RWPE1 (cell line): Measurements from ENCODE around the gene IPCEF1.

Source experiments
- CTCF ChIA-PET: fragments of 350-600 bp; sonication (Branson Sonifier 250); formaldehyde crosslinking; extraction: SDS; loops from one replicate; lab custom pipeline; 2021; lab: Yijun Ruan, JAX
- POLR2A ChIA-PET: fragments of 400-600 bp; formaldehyde crosslinking; extraction: SDS; loops from one replicate; lab custom pipeline; 2020; ENCODE audit warnings: antibody characterized with exemption; ENCODE audit not compliant: low non-redundant PET; lab: Yijun Ruan, JAX
- DNase-seq: peaks from one replicate; pipeline ENCODE4 v3.0.0; 2012; ENCODE audit warnings: low spot score
- H3K27ac ChIP-seq: fragments of 450-650 bp; 2 replicates; pipeline ENCODE4 v1.5.1; 2017
- CTCF ChIP-seq: fragments of 450-650 bp; conservative IDR thresholded peaks from 2 replicates; pipeline ENCODE4 v1.5.1; 2017; ENCODE audit warnings: low read depth, mild to moderate bottlenecking

The IPCEF1 gene

GRCh38 chr6:154122195-154122925, 234.2 kb downstream of the IPCEF1 start:
- ChIA-PET CTCF (no interaction called here), POLR2A (no interaction called here)
- no peak for TF ChIP-seq CTCF
- no peak for DNase-seq
- no peak overlapping the region for H3K27ac ChIP-seq

- ChIA-PET CTCF (interaction anchor here (0.7 kb wide), 1 partner anchor 195 kb away, joined by 5 read pairs; no protein-coding TSS in a partner anchor), POLR2A (no interaction called here)
- no peak overlapping the region for H3K27ac ChIP-seq
- TF ChIP-seq CTCF, result no peak
- DNase-seq, result no peak
Observed at GRCh38 chr6:154117485-154117884, 239.1 kb downstream of the IPCEF1 start.

GRCh38 chr6:154113392-154113791, 243.2 kb downstream of the IPCEF1 start:
- H3K27ac ChIP-seq, result no peak overlapping the region
- POLR2A ChIA-PET, result no interaction called here
- CTCF ChIA-PET, result interaction anchor here (0.6 kb wide), 1 partner anchor 58 kb away, joined by 3 read pairs; no protein-coding TSS in a partner anchor
- TF ChIP-seq CTCF, result no peak
- DNase-seq, result peak; percentile 9

GRCh38 chr6:154112181-154112809, 244.3 kb downstream of the IPCEF1 start:
- TF ChIP-seq CTCF, result no peak
- CTCF ChIA-PET, result no interaction called here
- H3K27ac ChIP-seq, result no peak overlapping the region
- POLR2A ChIA-PET, result interaction anchor here (0.6 kb wide), 1 partner anchor 33 kb away, joined by 3 read pairs; no protein-coding TSS in a partner anchor
- DNase-seq, result peak; percentile 78

- ChIA-PET CTCF (no interaction called here), POLR2A (no interaction called here)
- TF ChIP-seq CTCF, result no peak
Observed at GRCh38 chr6:154111025-154111424, 245.6 kb downstream of the IPCEF1 start.

GRCh38 chr6:154106251-154106650, 250.4 kb downstream of the IPCEF1 start:
- CTCF ChIA-PET, result no interaction called here
- no peak overlapping the region for H3K27ac ChIP-seq
- no peak for TF ChIP-seq CTCF
- no peak for DNase-seq
- POLR2A ChIA-PET, result no interaction called here

More at GRCh38 chr6:154111025-154111424, 245.6 kb downstream of the IPCEF1 start:
- H3K27ac ChIP-seq, result no peak overlapping the region
- DNase-seq, result peak; percentile 61
